ENCODE results near the gene ACSM2B.

The ACSM2B gene

GRCh38 chr16:20617271-20617670 lies 41.1 kb upstream of the ACSM2B start:
- Histone ChIP-seq H3K4me1 (ENCODE audit: control extremely low read depth in 1 of 4, control insufficient read depth in 4 of 4, insufficient read depth in 4 of 4, low read length in 3 of 4) (no peaks in the 10 kb centered on the region), H3K4me3 (ENCODE audit: control insufficient read depth in 1 of 7, extremely low read depth in 1 of 7, insufficient read depth in 4 of 7, low read depth in 2 of 7, low read length in 6 of 7) (no peak overlapping the region), H3K27ac (ENCODE audit: insufficient read depth in 1 of 2, low read depth in 1 of 2, low read length in 2 of 2, poor library complexity in 1 of 2, severe bottlenecking in 2 of 2) (no peak overlapping the region), H3K9me3 (ENCODE audit: control extremely low read depth in 1 of 5, control insufficient read depth in 4 of 5, insufficient read depth in 2 of 5, low read depth in 1 of 5, low read length in 4 of 5) (no peaks in the 10 kb centered on the region), H3K36me3 (ENCODE audit: control insufficient read depth in 4 of 4, insufficient read depth in 4 of 4, low read length in 3 of 4) (no peaks in the 10 kb centered on the region), H3K27me3 (replicated peaks in 2 of 5; ENCODE audit: control insufficient read depth in 4 of 5, insufficient read depth in 5 of 5, low read length in 4 of 5) (peaks cover 2 to 5% (median 4%) of the 10 kb centered on the region in 5 experiments)
- DNase-seq = no peak
- 89% methylated on average over 1 of the region's 1 CpG for WGBS (ENCODE audit: insufficient coverage)
- CTCF ChIA-PET = no interaction called here
- POLR2A ChIA-PET = interaction anchor here (0.6 kb wide), 1 partner anchor 32 kb away, joined by 5 read pairs; no protein-coding TSS in a partner anchor

DNA sequence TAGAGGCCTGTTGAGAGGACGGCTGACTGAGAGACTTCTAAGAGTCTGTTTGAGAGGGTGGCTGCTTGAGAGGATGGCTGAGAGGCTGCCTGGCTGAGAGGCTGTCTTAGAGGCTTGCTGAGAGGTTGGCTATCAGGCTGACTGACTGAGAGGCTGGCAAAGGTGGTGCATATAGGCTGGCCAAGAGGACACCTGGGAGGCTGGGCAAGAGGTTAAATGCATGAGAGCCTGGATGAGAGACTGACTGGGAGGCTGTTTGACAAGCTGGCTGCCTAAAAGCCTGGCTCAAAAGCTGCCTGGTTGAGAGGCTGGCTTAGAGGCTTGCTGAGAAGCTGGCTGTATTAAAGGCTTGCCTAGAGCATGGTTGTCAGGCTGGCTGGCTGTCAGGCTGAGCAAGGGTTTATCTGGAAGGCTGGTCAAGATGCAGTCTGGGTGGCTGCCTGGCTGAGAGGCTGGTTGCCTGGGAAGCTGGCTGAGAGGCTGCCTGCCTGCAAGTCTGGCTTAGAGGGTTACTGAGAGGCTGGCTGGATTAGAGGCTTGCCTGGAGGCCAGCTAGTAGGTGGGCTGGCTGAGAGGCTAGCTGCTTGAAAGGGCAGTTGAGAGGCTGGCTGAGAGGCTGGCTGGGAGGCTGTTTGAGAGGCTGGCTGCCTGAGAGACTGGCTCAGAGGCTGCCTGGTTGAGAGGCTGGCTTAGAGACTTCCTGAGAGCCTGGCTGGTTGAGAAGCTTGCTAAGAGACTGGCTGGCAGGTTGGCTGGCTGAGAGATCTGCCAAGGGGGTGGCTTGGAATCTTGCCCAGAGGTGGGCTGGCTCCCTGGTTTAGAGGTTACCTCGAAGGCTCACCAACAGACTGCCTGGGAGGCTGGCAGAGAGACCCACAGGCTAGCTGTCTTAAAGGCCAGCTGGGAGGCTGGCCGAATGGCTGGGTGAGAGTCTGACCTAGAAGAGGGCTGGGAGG lies 38.3 kb upstream of the ACSM2B start:
- no peak for DNase-seq
- Histone ChIP-seq H3K4me3 (ENCODE audit: control insufficient read depth in 1 of 7, extremely low read depth in 1 of 7, insufficient read depth in 4 of 7, low read depth in 2 of 7, low read length in 6 of 7) (no peak overlapping the region), H3K4me1 (ENCODE audit: control extremely low read depth in 1 of 4, control insufficient read depth in 4 of 4, insufficient read depth in 4 of 4, low read length in 3 of 4) (no peaks in the 10 kb centered on the region), H3K9me3 (ENCODE audit: control extremely low read depth in 1 of 5, control insufficient read depth in 4 of 5, insufficient read depth in 2 of 5, low read depth in 1 of 5, low read length in 4 of 5) (no peaks in the 10 kb centered on the region), H3K36me3 (ENCODE audit: control insufficient read depth in 4 of 4, insufficient read depth in 4 of 4, low read length in 3 of 4) (no peaks in the 10 kb centered on the region), H3K27me3 (replicated peaks in 2 of 5; ENCODE audit: control insufficient read depth in 4 of 5, insufficient read depth in 5 of 5, low read length in 4 of 5) (peaks cover 2 to 18% (median 4%) of the 10 kb centered on the region in 5 experiments), H3K27ac (ENCODE audit: insufficient read depth in 1 of 2, low read depth in 1 of 2, low read length in 2 of 2, poor library complexity in 1 of 2, severe bottlenecking in 2 of 2) (no peak overlapping the region)
- POLR2A ChIA-PET = interaction anchor here (0.9 kb wide), 1 partner anchor 59 kb away, joined by 3 read pairs; no protein-coding TSS in a partner anchor
- CTCF ChIA-PET = interaction anchor here (1.6 kb wide), 1 partner anchor 12 kb away, joined by 5 read pairs; no protein-coding TSS in a partner anchor
- WGBS (ENCODE audit: insufficient coverage) = 70% methylated on average over 3 of the region's 3 CpGs

GRCh38 chr16:20613481-20614185 lies 37.5 kb upstream of the ACSM2B start:
- Histone ChIP-seq H3K9me3 (ENCODE audit: control extremely low read depth in 1 of 5, control insufficient read depth in 4 of 5, insufficient read depth in 2 of 5, low read depth in 1 of 5, low read length in 4 of 5) (no peaks in the 10 kb centered on the region), H3K27me3 (replicated peaks in 2 of 5; ENCODE audit: control insufficient read depth in 4 of 5, insufficient read depth in 5 of 5, low read length in 4 of 5) (peaks cover 2 to 18% (median 6%) of the 10 kb centered on the region in 5 experiments), H3K4me1 (ENCODE audit: control extremely low read depth in 1 of 4, control insufficient read depth in 4 of 4, insufficient read depth in 4 of 4, low read length in 3 of 4) (no peaks in the 10 kb centered on the region), H3K36me3 (ENCODE audit: control insufficient read depth in 4 of 4, insufficient read depth in 4 of 4, low read length in 3 of 4) (no peaks in the 10 kb centered on the region), H3K27ac (ENCODE audit: insufficient read depth in 1 of 2, low read depth in 1 of 2, low read length in 2 of 2, poor library complexity in 1 of 2, severe bottlenecking in 2 of 2) (no peak overlapping the region), H3K4me3 (ENCODE audit: control insufficient read depth in 1 of 7, extremely low read depth in 1 of 7, insufficient read depth in 4 of 7, low read depth in 2 of 7, low read length in 6 of 7) (no peak overlapping the region)
- 79% methylated on average over 7 of the region's 7 CpGs for WGBS (ENCODE audit: insufficient coverage)
- ChIA-PET CTCF (interaction anchor here (1.6 kb wide), 1 partner anchor 11 kb away, joined by 5 read pairs; no protein-coding TSS in a partner anchor), POLR2A (no interaction called here)
- DNase-seq = no peak

GRCh38 chr16:20612551-20613480 lies 36.6 kb upstream of the ACSM2B start:
- DNase-seq = no peak
- no peaks in the 10 kb centered on the region for H3K36me3 ChIP-seq (ENCODE audit: control insufficient read depth in 4 of 4, insufficient read depth in 4 of 4, low read length in 3 of 4)
- no peaks in the 10 kb centered on the region for H3K4me1 ChIP-seq (ENCODE audit: control extremely low read depth in 1 of 4, control insufficient read depth in 4 of 4, insufficient read depth in 4 of 4, low read length in 3 of 4)
- no peak overlapping the region for H3K4me3 ChIP-seq (ENCODE audit: control insufficient read depth in 1 of 7, extremely low read depth in 1 of 7, insufficient read depth in 4 of 7, low read depth in 2 of 7, low read length in 6 of 7)
- peaks cover 1 to 18% (median 5%) of the 10 kb centered on the region in 5 experiments for H3K27me3 ChIP-seq (replicated peaks in 2 of 5; ENCODE audit: control insufficient read depth in 4 of 5, insufficient read depth in 5 of 5, low read length in 4 of 5)
- H3K9me3 ChIP-seq (ENCODE audit: control extremely low read depth in 1 of 5, control insufficient read depth in 4 of 5, insufficient read depth in 2 of 5, low read depth in 1 of 5, low read length in 4 of 5) = no peaks in the 10 kb centered on the region
- POLR2A ChIA-PET = no interaction called here
- H3K27ac ChIP-seq (ENCODE audit: insufficient read depth in 1 of 2, low read depth in 1 of 2, low read length in 2 of 2, poor library complexity in 1 of 2, severe bottlenecking in 2 of 2) = no peak overlapping the region
- CTCF ChIA-PET = interaction anchor here (1.6 kb wide), 1 partner anchor 11 kb away, joined by 5 read pairs; no protein-coding TSS in a partner anchor
- 96% methylated on average over 5 of the region's 9 CpGs for WGBS (ENCODE audit: insufficient coverage)

GRCh38 chr16:20611975-20612481 lies 35.9 kb upstream of the ACSM2B start:
- DNase-seq = no peak
- no peaks in the 10 kb centered on the region for H3K4me1 ChIP-seq (ENCODE audit: control extremely low read depth in 1 of 4, control insufficient read depth in 4 of 4, insufficient read depth in 4 of 4, low read length in 3 of 4)
- H3K4me3 ChIP-seq (ENCODE audit: control insufficient read depth in 1 of 7, extremely low read depth in 1 of 7, insufficient read depth in 4 of 7, low read depth in 2 of 7, low read length in 6 of 7) = no peak overlapping the region
- H3K9me3 ChIP-seq (ENCODE audit: control extremely low read depth in 1 of 5, control insufficient read depth in 4 of 5, insufficient read depth in 2 of 5, low read depth in 1 of 5, low read length in 4 of 5) = no peaks in the 10 kb centered on the region
- CTCF ChIA-PET = no interaction called here
- H3K27ac ChIP-seq (ENCODE audit: insufficient read depth in 1 of 2, low read depth in 1 of 2, low read length in 2 of 2, poor library complexity in 1 of 2, severe bottlenecking in 2 of 2) = no peak overlapping the region
- POLR2A ChIA-PET = no interaction called here
- no peaks in the 10 kb centered on the region for H3K36me3 ChIP-seq (ENCODE audit: control insufficient read depth in 4 of 4, insufficient read depth in 4 of 4, low read length in 3 of 4)
- 93% methylated on average over 4 of the region's 5 CpGs for WGBS (ENCODE audit: insufficient coverage)
- peaks cover 0 to 18% (median 5%) of the 10 kb centered on the region in 5 experiments for H3K27me3 ChIP-seq (replicated peaks in 2 of 5; ENCODE audit: control insufficient read depth in 4 of 5, insufficient read depth in 5 of 5, low read length in 4 of 5)

- Histone ChIP-seq H3K27ac (ENCODE audit: insufficient read depth in 1 of 2, low read depth in 1 of 2, low read length in 2 of 2, poor library complexity in 1 of 2, severe bottlenecking in 2 of 2) (no peak overlapping the region), H3K4me3 (ENCODE audit: control insufficient read depth in 1 of 7, extremely low read depth in 1 of 7, insufficient read depth in 4 of 7, low read depth in 2 of 7, low read length in 6 of 7) (no peak overlapping the region), H3K27me3 (replicated peaks in 2 of 5; ENCODE audit: control insufficient read depth in 4 of 5, insufficient read depth in 5 of 5, low read length in 4 of 5) (peaks cover 0 to 18% (median 5%) of the 10 kb centered on the region in 5 experiments), H3K9me3 (ENCODE audit: control extremely low read depth in 1 of 5, control insufficient read depth in 4 of 5, insufficient read depth in 2 of 5, low read depth in 1 of 5, low read length in 4 of 5) (no peaks in the 10 kb centered on the region), H3K36me3 (ENCODE audit: control insufficient read depth in 4 of 4, insufficient read depth in 4 of 4, low read length in 3 of 4) (no peaks in the 10 kb centered on the region), H3K4me1 (ENCODE audit: control extremely low read depth in 1 of 4, control insufficient read depth in 4 of 4, insufficient read depth in 4 of 4, low read length in 3 of 4) (no peaks in the 10 kb centered on the region)
- DNase-seq = no peak
- ChIA-PET CTCF (no interaction called here), POLR2A (no interaction called here)
- WGBS (ENCODE audit: insufficient coverage) = 85% methylated on average over 2 of the region's 2 CpGs
These were observed 35.3 kb upstream of the ACSM2B start for GRCh38 chr16:20611350-20611902.

All from common myeloid progenitor, CD34-positive (primary cell).